Activated gamma-delta T cell treated with anti-CD3 and anti-CD28 coated beads, Interleukin-2, amount 50 U/mL, for 16 hours (primary cell): ENCODE results near the gene RIN3.
A peak's percentile ranks its signal among the peaks of the same experiment; 100 is the strongest.

Source experiments
- DNase-seq: peaks from one replicate; pipeline ENCODE4 v3.0.0-alpha.2; 2020; ENCODE audit warnings: low read depth

Gene RIN3

GRCh38 chr14:92578511-92578910 is 64.9 kb downstream of the RIN3 start:
- no peak for DNase-seq

DNA sequence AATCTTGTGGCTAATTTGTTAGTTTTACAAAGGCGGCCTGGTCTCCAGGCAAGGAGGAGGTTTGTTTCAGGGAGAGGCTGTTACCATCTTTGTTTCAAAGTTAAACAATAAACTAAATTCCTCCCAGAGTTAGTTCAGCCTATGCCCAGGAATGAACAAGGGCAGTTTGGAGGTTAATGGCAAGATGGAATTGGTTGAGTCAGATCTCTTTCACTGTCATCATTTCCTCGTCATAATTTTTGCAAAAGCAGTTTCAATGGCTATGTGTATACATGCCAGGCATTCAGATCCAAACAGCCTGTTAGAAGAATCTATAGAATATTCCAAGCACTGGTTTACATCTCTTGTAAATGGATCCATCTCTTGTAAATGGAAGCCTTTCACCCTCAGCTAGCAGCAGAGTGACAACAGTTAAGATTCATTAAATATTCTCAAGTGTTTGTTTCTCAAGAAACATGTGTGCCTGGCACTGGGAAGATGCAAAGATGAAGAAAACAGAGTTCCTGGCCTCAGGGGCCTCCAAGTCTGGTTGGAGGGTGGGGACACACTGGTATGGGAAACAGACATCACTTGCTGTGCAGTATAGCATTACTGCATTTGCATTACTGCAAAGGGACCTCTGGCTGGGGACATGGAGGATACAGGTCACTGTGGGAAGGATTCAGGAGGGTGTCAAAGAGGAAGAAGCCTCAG is 65.8 kb downstream of the RIN3 start:
- DNase-seq = no peak

DNA sequence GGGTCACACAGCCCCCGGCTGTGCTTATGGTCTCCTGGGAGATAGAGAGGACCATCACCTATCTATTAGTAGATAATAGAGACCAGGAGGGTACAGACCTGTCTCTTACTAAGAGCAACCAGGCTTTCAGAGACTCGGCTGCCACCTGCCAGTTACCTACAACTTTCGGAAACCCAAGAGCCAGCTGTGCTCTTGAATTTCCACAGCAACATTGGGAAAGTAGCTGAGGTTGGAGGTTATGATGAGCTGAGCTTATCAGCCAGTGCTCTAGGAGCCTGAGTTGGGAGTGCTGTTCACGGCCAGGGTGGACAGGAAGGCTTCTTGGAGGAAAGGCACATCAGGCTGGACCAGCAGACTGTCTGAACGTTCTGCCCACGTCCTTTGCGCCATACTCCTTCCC is 67.6 kb downstream of the RIN3 start:
- DNase-seq = no peak

- no peak for DNase-seq
These were observed 68.5 kb downstream of the RIN3 start for GRCh38 chr14:92581966-92582566.

DNA sequence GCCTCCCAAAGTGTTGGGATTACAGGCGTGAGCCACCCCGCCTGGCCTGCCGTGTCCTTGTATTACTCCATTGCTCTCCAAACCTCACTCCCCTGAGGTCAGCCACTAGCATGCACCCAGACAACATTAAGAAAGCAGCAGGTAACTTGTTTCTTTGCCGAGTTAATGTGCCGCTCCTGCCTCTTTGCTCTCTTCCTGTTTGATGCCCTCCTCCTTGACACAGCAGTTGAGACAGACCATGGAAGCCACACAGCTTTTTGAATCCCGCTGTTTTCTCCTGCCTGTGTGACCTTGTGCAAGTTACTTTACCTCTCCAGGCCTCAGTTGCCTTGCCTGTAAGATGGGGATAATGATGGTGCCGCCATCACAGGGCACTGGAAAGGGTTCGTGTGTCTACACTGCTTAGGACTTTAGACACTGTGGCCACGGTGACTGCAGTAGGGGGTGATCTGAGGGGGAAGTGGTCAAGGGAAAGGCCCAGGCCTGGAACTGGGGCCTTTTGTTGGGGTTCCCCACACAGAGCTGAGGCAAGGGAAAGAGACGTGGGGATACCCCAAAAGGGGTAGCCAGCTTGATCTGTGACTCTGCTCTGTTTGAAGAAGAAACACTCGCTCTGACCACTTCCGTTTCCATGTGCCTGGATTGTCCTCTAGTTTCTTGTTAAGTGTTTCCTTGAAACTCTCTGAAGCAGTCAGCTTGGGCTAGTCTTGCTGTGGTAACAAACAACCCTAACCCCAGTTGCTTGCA is 69.3 kb downstream of the RIN3 start:
- DNase-seq = peak; percentile 31

DNA sequence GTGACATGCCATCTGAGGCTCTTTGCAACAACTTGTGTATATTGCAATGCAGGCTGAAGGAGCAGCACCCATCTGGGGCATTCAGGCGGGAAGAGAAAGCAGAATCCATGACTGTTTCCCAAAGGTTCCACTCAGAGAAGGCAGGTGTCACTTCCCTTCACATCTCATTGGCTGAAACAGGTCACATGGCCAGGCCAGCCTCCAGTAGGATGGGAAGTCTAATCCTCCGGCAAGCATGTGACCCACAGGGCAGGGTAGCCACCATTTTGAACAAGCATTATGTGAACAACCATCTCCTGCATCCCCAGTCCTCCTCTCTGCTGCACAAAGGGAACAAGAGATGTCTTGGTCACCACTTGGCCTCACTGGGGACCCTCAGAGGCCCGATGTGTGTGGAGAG is 70.6 kb downstream of the RIN3 start:
- no peak for DNase-seq

DNA sequence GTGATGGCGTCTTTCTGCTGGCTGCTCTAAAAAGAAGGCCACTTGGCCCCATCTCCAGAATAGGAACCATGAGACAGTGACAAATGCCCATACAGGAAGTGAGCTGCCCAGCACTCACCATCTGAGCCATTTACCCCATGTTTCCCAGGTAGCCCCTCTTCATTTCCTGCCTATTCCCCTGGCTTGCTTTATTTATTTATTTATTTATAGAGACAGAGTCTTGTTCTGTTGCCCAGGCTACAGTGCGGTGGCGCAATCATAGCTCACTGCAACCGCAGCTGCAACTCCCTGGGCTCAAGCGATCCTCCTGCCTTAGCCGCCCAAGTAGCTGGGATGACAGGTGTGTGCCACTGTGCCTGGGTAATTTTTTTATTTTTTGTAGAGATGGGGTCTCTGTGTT is 71.2 kb downstream of the RIN3 start:
- DNase-seq = no peak

DNA sequence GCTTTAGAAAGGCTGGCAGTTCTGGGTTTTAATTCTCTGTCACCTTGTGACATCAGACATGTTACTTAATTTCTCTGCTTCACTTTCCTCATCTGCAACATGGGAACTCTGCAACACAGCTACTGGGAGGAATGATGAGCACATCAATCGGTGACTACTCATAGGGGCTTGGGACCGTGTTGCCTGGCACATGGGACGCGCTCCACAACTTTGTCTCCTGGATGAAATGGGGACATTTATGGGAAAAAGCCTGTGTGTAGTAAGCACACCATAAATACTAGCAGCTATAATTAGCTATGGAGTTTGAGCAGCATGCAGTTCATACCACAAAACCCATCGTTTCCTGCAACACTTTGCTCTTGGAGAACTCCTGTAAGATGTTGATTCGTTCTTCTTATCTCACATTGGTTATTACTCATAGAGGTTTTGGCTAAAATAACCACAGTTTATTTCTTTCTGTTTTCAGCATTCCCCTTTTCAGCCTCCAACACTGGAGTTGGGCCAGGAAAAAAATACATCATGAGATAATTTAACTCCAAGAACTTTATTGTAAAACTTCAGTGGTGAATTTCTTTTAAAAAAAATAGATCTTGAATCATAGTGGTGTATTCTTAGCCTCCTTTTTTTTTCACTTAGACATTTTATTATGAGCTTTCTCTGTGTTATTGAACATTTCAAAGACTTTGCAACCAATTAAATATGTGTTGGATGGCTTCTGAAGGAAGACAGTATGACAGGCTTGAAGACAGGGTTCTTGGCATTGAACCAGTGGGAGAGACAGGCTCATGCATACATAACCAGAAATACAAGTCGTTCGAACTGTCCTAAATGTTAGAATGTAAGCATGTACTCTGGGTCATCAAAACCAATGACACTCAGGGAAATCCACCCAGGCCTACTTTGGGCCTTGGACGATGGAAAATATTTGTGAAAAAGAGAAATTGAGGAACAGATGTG is 72.7 kb downstream of the RIN3 start:
- DNase-seq = no peak

DNA sequence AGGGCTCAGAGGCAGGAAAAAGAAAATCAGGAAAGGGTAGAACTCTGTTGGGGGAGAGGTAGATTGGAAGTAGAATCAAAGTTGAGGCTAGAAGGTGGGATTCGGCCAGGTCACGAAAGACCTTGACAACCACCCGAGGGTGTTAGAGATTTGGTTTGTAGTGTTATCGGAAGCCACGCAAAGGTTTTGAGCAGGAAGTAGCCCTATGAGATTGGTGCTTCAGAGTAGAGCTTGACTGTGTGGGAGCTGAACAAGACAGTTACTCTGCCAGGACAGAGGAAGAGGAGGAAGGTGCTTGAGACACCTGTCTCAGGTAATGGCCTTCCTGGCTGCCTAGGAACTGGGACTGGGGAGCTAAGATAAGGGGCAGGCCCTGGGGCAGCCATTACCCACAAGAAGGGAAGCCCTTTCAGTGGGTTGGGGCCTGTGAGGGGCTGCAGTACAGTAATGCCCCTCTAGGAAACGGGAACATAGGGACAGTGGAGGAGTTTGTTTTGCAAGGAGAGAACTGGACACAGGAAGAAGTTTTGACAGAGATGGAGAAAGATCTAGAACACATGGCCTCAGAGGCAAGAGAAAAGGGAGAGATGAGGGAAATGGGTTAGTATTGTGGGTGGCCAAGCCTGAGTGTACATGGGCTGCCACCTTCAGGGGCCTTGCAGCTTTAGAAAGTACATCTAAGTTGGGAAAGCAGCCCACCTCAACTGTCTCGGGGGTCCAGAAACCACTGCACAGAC is 73.5 kb downstream of the RIN3 start:
- no peak for DNase-seq

- no peak for DNase-seq
These were observed 74.1 kb downstream of the RIN3 start for GRCh38 chr14:92587700-92588085.

DNA sequence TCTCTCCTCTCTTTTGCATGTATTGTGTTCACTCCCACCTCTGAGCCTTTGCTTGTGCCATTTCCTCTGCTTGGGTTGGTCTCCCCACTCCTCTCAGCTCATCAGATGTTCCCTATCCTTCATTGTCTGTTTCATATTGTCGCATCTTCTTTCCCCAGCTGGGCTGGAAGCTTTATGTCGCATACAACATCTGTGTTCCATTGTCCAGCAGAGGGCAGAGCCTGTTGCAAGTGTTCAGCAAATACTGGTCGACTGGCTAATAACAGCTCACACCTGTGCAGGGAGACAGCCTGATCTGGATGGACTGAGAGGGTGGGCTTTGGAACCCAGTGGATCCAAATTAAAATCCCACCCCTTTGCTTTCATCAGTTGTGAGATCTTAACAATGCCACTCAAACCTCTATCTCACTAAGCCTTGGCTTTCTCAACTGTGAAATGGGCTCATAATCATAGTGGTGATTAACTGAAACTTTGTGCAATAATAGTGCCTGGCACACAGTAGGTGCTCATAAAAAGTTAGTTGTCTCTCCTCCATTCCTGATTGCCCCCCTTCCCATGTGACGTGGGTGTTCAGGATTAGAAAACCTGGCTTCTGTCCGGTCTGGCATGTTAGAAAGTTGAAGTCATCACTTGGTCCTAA is 75.8 kb downstream of the RIN3 start:
- no peak for DNase-seq

- DNase-seq = no peak
These were observed 76.6 kb downstream of the RIN3 start for GRCh38 chr14:92590176-92590575.

DNA sequence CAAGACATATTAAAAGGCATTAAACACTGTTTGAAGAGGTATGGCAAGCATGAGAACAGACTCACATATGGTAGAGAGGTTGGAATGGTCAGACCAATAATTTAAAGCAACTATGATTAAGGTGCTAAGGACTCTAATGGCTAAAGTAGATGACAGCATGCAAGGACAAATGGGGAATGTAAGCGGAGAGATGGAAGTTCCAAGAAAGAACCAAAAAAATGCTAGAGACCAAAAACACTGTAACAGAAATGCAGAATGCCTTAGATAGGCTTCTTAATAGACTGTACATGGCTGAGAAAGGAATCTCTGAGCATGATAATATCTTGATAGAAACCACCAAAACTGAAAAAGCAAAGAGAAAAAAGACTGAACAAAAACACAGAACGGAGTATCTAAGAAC is 77.4 kb downstream of the RIN3 start:
- DNase-seq = no peak

- no peak for DNase-seq
These were observed 77.8 kb downstream of the RIN3 start for GRCh38 chr14:92591346-92591745.

GRCh38 chr14:92595267-92595666 is 81.7 kb downstream of the RIN3 start:
- no peak for DNase-seq

DNA sequence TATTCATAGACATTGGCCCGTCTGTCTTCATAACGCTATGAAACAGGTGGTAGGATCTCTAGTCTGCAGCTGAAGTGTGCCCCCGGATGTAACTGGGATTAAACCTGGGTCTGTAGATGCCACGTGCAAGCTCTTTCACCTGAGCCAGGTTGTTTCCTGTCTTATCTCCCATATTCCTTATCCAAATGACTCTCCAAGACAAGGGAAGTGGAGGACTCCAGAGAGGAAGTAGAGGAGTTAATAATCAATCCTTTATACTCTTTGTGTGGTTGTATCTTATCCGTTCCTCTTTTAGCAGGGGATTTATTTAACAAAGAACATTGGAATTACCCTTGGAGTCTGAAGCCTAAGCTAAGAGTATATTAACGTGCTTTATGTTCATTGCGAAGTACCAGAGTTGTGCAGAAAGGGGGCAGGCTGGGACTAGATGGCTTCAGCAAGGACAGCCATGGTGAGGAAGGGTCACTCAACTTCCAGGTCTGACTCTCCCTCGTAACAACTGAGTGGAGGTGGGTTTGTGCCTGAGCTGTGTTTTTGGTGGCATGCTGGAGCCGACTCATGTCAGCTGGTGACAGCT is 82.8 kb downstream of the RIN3 start:
- DNase-seq = no peak

- DNase-seq = no peak
These were observed 84.6 kb downstream of the RIN3 start for GRCh38 chr14:92597906-92598905.

- no peak for DNase-seq
These were observed 86.2 kb downstream of the RIN3 start for GRCh38 chr14:92599811-92600210.

DNA sequence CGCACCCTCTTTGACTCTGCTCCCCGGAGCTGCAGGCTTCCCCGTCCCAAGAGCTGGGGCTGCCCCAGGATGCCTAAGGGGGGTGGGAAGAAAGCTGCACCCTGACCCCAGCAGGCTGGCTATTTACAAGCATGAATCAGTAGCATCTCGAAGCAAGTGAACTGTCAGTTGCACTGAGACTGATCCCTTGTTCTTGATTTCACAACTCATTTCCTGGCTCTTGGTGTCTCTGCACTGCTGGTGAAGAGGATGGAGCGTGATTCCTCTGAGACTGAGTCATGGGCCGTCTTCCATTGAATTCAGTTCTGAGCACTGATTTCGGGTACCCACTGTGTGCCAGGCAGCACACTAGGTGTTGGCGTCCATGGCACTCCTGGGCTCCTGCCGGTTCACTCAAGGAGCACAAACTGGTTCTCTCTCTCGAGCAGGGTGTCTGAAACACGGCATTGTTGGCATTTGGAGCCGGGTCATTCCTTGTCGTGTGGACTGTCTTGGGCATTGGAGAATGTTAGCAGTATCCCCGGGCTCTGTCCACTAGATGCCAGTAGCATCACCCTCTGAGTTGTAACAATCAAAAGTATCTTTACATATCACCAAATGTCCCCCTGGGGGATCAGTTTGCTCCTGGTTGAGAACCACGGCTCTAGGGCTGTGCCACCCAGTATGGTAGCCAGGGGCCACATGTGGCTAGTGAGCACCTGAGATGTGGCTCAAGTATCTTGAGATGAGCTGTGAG is 86.9 kb downstream of the RIN3 start:
- no peak for DNase-seq
